ENCODE data around the gene TMEM134. TPM values are rescaled to one million over a fixed set of nuclear protein-coding genes. Genes with fewer than 3 reads are reported as not detected.
A peak's percentile ranks its signal among the peaks of the same experiment; 100 is the strongest.

The TMEM134 gene
- total RNA-seq, 3 donors from 2014 or later = 37.8 to 54.2 (median 42.3) TPM

- H3K36me3 ChIP-seq = no peaks in the 10 kb centered on the region
- H3K27me3 ChIP-seq = no peaks in the 10 kb centered on the region
- H3K4me1 ChIP-seq = peaks cover 0 to 7% of the 10 kb centered on the region in 2 donors
- no peak overlapping the region for H3K27ac ChIP-seq
- intact Hi-C loops (cut with DNase I; ENCODE audit: low total_unique reads) = no loop called here
- no peak overlapping the region for H3K4me3 ChIP-seq
- DNase-seq (ENCODE audit: low spot score in 2 of 2) = no peak
- no peaks in the 10 kb centered on the region for H3K9me3 ChIP-seq
- no peak for TF ChIP-seq POLR2AphosphoS5 (IDR thresholded peaks at IDR 0.05)
- TF ChIP-seq, protein P1, sequence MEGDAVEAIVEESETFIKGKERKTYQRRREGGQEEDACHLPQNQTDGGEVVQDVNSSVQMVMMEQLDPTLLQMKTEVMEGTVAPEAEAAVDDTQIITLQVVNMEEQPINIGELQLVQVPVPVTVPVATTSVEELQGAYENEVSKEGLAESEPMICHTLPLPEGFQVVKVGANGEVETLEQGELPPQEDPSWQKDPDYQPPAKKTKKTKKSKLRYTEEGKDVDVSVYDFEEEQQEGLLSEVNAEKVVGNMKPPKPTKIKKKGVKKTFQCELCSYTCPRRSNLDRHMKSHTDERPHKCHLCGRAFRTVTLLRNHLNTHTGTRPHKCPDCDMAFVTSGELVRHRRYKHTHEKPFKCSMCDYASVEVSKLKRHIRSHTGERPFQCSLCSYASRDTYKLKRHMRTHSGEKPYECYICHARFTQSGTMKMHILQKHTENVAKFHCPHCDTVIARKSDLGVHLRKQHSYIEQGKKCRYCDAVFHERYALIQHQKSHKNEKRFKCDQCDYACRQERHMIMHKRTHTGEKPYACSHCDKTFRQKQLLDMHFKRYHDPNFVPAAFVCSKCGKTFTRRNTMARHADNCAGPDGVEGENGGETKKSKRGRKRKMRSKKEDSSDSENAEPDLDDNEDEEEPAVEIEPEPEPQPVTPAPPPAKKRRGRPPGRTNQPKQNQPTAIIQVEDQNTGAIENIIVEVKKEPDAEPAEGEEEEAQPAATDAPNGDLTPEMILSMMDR (IDR thresholded peaks at IDR 0.05) = no peak
- TF ChIP-seq POLR2A (IDR thresholded peaks at IDR 0.05) = no peak
These were observed 23.5 kb downstream of the TMEM134 start for GRCh38 chr11:67445515-67445914.

DNA sequence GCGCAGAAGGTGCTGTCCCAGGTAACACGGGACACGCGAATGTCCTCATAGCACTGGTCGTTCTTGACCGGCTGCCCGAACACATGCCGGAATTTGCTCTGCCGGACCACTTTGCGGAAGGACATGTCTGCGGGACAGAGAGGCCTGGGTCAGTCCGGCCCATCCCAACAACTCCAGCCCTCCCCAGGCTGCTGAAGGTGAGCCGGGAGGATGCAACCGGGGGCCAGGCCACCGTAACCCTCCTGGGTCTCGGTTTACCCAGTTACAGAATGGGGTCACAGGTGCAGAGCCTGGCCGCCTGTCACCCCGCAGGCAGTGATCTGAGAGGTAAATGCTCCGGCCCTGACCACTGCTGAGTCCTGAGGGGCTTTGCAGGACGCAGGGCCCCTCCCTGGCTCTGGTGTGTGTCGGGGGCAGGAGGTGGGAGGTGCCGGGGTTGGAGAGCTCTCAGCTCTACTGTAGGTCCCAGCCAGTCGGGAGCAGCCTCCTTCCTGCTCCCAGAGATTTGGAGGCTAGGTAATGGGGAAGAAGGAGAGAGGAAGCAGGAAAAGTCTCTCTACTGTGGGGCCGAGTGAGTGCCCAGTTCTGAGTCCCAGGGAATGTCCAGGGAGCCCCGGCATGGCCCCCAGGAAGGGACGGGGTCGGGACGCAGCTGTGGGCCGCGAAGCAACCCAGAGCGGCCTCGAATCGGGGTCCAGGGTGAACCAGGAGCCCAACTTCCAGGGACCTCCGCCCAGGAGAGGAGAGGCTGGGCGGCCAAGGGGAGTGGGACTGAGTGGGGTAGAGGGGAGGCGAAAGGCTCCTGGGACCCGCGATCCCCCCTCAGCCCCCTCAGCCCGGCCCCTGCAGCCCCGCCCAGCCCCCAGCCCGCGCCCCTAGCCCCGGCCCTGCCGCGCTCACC lies 26.3 kb downstream of the TMEM134 start:
- no peaks in the 10 kb centered on the region for H3K9me3 ChIP-seq
- TF ChIP-seq, protein P1 (IDR thresholded peaks at IDR 0.05) = no peak
- TF ChIP-seq POLR2A (IDR thresholded peaks at IDR 0.05) (no peak), POLR2AphosphoS5 (IDR thresholded peaks at IDR 0.05) (no peak)
- peak overlapping the region; percentile 77 to 88 (median 79) for H3K4me3 ChIP-seq
- no peak for DNase-seq (ENCODE audit: low spot score in 2 of 2)
- no peaks in the 10 kb centered on the region for H3K27me3 ChIP-seq
- H3K4me1 ChIP-seq = peaks cover 0 to 12% of the 10 kb centered on the region in 2 donors
- intact Hi-C loops (cut with DNase I; ENCODE audit: low total_unique reads) = no loop called here
- no peaks in the 10 kb centered on the region for H3K36me3 ChIP-seq
- H3K27ac ChIP-seq = peak overlapping the region; percentile 91 to 96

DNA sequence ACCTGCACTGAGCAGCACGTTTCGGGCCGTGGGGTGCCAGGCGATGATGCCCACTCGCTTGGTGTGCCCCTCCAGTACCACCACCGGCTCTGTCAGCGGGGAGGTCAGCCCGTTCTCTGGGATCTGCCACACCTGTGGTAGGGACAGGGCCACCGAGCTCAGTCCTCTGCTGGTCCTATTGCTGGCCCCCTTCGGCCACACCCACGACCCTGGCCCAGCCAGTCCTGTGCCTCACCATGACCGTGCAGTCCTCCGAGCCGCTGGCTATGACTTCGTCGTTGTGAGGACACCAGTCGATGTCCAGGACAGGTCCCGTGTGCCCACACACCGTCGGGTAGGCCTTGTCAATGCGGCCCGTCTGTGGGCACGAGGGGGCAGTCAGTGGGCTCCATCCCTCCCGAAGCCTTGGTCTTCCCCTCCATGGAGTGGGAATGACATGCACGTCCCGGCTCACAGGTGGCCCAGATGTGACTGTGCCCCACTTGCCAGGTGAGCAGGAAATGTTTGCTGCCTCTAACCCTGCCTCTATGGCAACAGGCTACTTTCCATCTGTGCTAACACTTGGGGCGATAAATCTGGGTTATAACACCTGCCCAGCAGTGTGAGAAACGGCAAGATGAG lies 27.2 kb downstream of the TMEM134 start:
- intact Hi-C loops (cut with DNase I; ENCODE audit: low total_unique reads) = no loop called here
- Histone ChIP-seq H3K4me1 (peaks cover 0 to 12% of the 10 kb centered on the region in 2 donors), H3K36me3 (no peaks in the 10 kb centered on the region), H3K4me3 (peak overlapping the region in 1 of 3 donors; percentile 79), H3K27me3 (no peaks in the 10 kb centered on the region), H3K9me3 (no peaks in the 10 kb centered on the region), H3K27ac (peak overlapping the region; percentile 91 to 96)
- TF ChIP-seq POLR2A (IDR thresholded peaks at IDR 0.05) = no peak
- TF ChIP-seq POLR2AphosphoS5 (IDR thresholded peaks at IDR 0.05) = no peak
- TF ChIP-seq, protein P1 (IDR thresholded peaks at IDR 0.05) = no peak
- DNase-seq (ENCODE audit: low spot score in 2 of 2) = no peak

GRCh38 chr11:67441098-67441563 lies 27.9 kb downstream of the TMEM134 start:
- Histone ChIP-seq H3K4me1 (peaks cover 0 to 12% of the 10 kb centered on the region in 2 donors), H3K4me3 (no peak overlapping the region), H3K9me3 (no peaks in the 10 kb centered on the region), H3K27me3 (no peaks in the 10 kb centered on the region), H3K27ac (peak overlapping the region in 1 of 2 donors; percentile 61), H3K36me3 (no peaks in the 10 kb centered on the region)
- TF ChIP-seq POLR2AphosphoS5 (IDR thresholded peaks at IDR 0.05) (no peak), POLR2A (IDR thresholded peaks at IDR 0.05) (no peak)
- TF ChIP-seq, protein P1 (IDR thresholded peaks at IDR 0.05) = no peak
- DNase-seq (ENCODE audit: low spot score in 2 of 2) = no peak
- intact Hi-C loops (cut with DNase I; ENCODE audit: low total_unique reads) = no loop called here
